Measurements from ENCODE around the gene MFSD2A. TPM values are rescaled to one million over a fixed set of nuclear protein-coding genes. Genes with fewer than 3 reads are reported as not detected.
"Not testable (repeated sequence)": the region's sequence is repeated elsewhere in the genome, so short reads cannot be mapped to it uniquely, and the experiment has no call there.

The MFSD2A gene
- total RNA-seq, 1 donor from 2014 or later, result 5.3 TPM

GRCh38 chr1:39959651-39960333, 4.8 kb downstream of the MFSD2A start:
- no peak for TF ChIP-seq CTCF (conservative IDR thresholded peaks at IDR 0.05; ENCODE audit: low read depth, low read length)
- DNase-seq (ENCODE audit: low read depth), result no peak
- no peak overlapping the region for H3K4me3 ChIP-seq (ENCODE audit: low read depth, low read length)

GRCh38 chr1:39960431-39960958, 5.5 kb downstream of the MFSD2A start:
- no peak for DNase-seq (ENCODE audit: low read depth)
- TF ChIP-seq CTCF (conservative IDR thresholded peaks at IDR 0.05; ENCODE audit: low read depth, low read length), result no peak
- no peak overlapping the region for H3K4me3 ChIP-seq (ENCODE audit: low read depth, low read length)

- H3K4me3 ChIP-seq (ENCODE audit: low read depth, low read length), result no peak overlapping the region
- no peak for DNase-seq (ENCODE audit: low read depth)
- no peak for TF ChIP-seq CTCF (conservative IDR thresholded peaks at IDR 0.05; ENCODE audit: low read depth, low read length)
Observed at GRCh38 chr1:39962450-39962825, 7.5 kb downstream of the MFSD2A start.

- not testable (repeated sequence) for H3K4me3 ChIP-seq (ENCODE audit: low read depth, low read length); DNase-seq (ENCODE audit: low read depth)
Observed at GRCh38 chr1:39962964-39963363, 8.0 kb downstream of the MFSD2A start.

- H3K4me3 ChIP-seq (ENCODE audit: low read depth, low read length), result no peak overlapping the region
- TF ChIP-seq CTCF (conservative IDR thresholded peaks at IDR 0.05; ENCODE audit: low read depth, low read length), result no peak
- no peak for DNase-seq (ENCODE audit: low read depth)
Observed at GRCh38 chr1:39964552-39964951, 9.6 kb downstream of the MFSD2A start.

GRCh38 chr1:39965044-39965443, 10.1 kb downstream of the MFSD2A start:
- DNase-seq (ENCODE audit: low read depth), result no peak
- TF ChIP-seq CTCF (conservative IDR thresholded peaks at IDR 0.05; ENCODE audit: low read depth, low read length), result no peak
- H3K4me3 ChIP-seq (ENCODE audit: low read depth, low read length), result no peak overlapping the region

- H3K4me3 ChIP-seq (ENCODE audit: low read depth, low read length), result no peak overlapping the region
- no peak for TF ChIP-seq CTCF (conservative IDR thresholded peaks at IDR 0.05; ENCODE audit: low read depth, low read length)
- no peak for DNase-seq (ENCODE audit: low read depth)
Observed at GRCh38 chr1:39969048-39969447, 14.1 kb downstream of the MFSD2A start.
